ENCODE data around the gene DNAJC10.

Gene DNAJC10

DNA sequence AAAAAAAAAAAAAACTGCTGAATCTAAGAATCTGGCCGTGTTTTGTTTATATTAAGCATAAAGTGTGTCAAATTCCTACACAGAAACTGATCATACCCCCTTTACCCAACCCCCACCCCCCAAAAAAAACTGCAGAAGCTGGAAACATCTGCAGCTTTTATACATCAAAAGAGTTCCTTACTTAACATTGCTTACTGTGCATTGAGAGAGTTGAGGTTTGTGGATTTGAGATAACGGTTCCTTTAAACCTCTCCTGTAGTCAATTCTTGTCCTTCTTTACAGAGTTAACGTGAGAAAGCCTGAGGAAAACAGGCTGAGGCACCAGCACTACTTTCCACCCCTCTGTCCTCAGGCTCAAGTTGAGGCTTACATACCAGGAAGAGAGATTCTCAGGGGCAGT is 115.9 kb downstream of the DNAJC10 start:
- in situ Hi-C loops (cut with MboI; ENCODE audit: low sequenced_read_pairs), result no loop called here

DNA sequence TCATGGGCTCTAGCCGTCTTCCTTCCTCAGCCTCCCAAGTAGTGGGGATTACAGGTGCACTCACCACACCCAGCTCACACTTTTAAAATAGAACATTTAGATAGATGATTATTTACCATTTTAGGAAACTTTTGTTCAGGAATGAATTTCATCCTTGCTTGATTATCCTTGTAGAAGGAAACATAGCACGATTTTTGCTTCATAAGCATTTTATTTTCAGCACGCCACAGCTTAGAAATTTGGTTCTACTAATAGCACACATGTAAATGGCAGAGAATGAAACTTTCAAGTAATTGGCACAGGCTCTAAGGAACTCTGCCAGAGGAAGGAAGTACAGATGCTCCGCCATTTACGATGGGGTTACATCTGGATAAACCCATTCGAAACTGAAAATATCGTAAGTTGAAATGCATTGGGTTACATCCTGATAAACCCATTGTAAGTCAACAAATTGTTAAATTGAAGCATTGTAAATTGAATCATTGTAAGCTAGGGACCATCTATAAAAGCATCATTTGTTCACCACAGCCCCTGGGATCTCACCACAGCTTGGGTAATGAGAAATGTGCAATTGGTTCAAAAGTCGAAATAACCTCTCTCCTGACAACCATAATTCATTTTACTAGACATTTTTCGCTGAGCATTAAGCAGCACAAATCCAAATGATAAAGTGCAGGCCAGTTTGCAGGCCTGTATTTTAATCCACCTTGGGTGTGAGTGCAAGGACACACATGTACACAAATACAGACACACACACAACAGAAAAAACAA is 117.2 kb downstream of the DNAJC10 start:
- in situ Hi-C loops (cut with MboI; ENCODE audit: low sequenced_read_pairs), result no loop called here

DNA sequence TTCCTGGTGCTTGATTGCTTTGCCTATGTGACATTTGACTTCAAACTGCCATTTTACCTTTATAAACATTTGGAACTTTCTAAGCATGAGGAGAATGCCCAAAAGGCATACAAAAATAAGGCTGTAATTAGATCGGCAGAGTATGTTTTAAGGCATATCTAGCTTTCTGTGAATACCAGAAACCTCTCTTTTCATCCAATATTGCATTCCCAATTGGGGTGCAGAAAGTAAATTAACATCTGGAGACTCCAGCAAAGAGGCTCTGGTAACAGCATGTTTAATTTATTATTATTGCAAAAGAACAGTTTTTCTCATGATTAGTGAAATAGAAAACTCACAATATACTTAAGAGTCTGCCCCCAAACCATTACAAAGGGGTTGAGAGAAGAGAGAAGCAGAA is 118.2 kb downstream of the DNAJC10 start:
- in situ Hi-C loops (cut with MboI; ENCODE audit: low sequenced_read_pairs), result no loop called here

DNA sequence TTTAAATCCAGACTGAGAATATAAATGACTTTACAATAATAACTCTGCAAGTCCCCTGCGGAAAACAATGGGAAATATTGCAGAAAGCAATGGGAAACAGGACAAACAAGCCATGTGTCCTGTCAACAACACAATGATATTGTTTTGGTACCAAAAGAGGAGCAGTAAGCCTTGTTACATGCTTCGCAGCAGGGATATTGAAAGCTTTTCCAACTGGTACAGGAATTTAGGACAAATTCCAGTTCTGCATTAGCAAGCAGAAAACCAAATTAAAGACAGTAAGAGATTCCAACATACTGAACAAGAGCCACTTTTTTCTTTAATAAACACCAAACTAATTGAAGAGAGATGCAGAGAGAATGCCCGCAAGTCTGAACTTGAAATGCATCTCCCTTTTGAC is 120.4 kb downstream of the DNAJC10 start:
- in situ Hi-C loops (cut with MboI; ENCODE audit: low sequenced_read_pairs), result no loop called here

Data from HL-60/S4 treated with phorbol 12-myristate 13-acetate at 8.2 ng/mL for 4 days and 3 days (cell line).